Heart right ventricle (tissue), 16 donors: ENCODE results near the gene ARFGAP1. TPM values are rescaled to one million over a fixed set of nuclear protein-coding genes. Genes with fewer than 3 reads are reported as not detected.

Experiments
- ATAC-seq, 8 donors: fragments of 200-7000 bp; cut with Tn5 transposase; one replicate each; pipeline ENCODE4 v1.9.1; 2020; ENCODE audit warnings: mild to moderate bottlenecking in 8 of 8, moderate library complexity in 8 of 8, moderate number of reproducible peaks in 1 of 8
- DNase-seq, 2 donors: peaks; one replicate each; pipeline ENCODE4 v3.0.0-alpha.2; 2020
- H3K27ac ChIP-seq, 10 donors: fragments of 200-600 bp; sonication (generic) in 2 of 10; one replicate each; pipeline versions ENCODE4 v1.5.0 to v1.8.0; 2020 to 2022; ENCODE audit warnings: mild to moderate bottlenecking in 3 of 10
- H3K27me3 ChIP-seq, 7 donors: fragments of 200-600 bp; one replicate each; pipeline ENCODE4 v1.8.0; 2021 to 2022; ENCODE audit warnings: mild to moderate bottlenecking in 2 of 7
- H3K36me3 ChIP-seq, 9 donors: fragments of 200-600 bp; sonication (generic) in 1 of 9; one replicate each; pipeline versions ENCODE4 v1.5.0 to v1.8.0; 2020 to 2022; ENCODE audit warnings: mild to moderate bottlenecking in 2 of 9
- H3K4me1 ChIP-seq, 9 donors: fragments of 200-600 bp; sonication (generic) in 1 of 9; one replicate each; pipeline versions ENCODE4 v1.5.0 to v1.8.0; 2020 to 2022; ENCODE audit warnings: mild to moderate bottlenecking in 4 of 9
- H3K4me3 ChIP-seq, 10 donors: fragments of 200-600 bp; sonication (generic) in 2 of 10; one replicate each; pipeline versions ENCODE4 v1.5.0 to v1.8.0; 2020 to 2022; ENCODE audit warnings: mild to moderate bottlenecking in 7 of 10, moderate library complexity in 2 of 10
- H3K9me3 ChIP-seq, 11 donors: fragments of 200-600 bp in 10 of 11; sonication (generic) in 2 of 11; one replicate each; pipeline versions ENCODE4 v1.5.0 to v1.8.0; 2013 to 2022; ENCODE audit warnings: mild to moderate bottlenecking in 2 of 11, control low read depth in 1 of 11, moderate library complexity in 1 of 11
- CTCF ChIP-seq, 9 donors: fragments of 200-600 bp; sonication (generic) in 2 of 9; IDR thresholded peaks; one replicate each; pipeline versions ENCODE4 v1.5.0 to v1.8.0; 2021 to 2022; ENCODE audit warnings: antibody characterized with exemption in 9 of 9, mild to moderate bottlenecking in 5 of 9, moderate library complexity in 1 of 9
- WGBS, 2 donors: extraction: QIAGEN DNeasy Blood & Tissue Kit; methylation state at CpG; one replicate each; pipeline ENCODE4 v1.1.7; 2013; ENCODE audit warnings: inconsistent platforms in 1 of 2; 5-methylcytosine and 5-hydroxymethylcytosine counted together
- intact Hi-C, 10 donors: fragments of 100-400 bp; cut with DNase I; formaldehyde crosslinking; loops; one replicate each; pipeline versions ENCODE4 v1.11.1 to v1.14.2; 2022
- polyA plus RNA-seq, 2 donors: library from polyadenylated mRNA; stranded (reverse); fragments of 200-250 nt; gene quantifications; one replicate each; pipeline ENCODE4 v1.2.3, GENCODE V29; 2013
- total RNA-seq, 10 donors: library from RNA; stranded (reverse); fragmentation: NEBNext Ultra II Directional in 3 of 10; extraction: Animal tissue kit (Norgen Biotek cat#: 25700) in 3 of 10; gene quantifications; one replicate each; pipeline versions ENCODE4 v1.2.1 to v1.2.4, GENCODE V29; 2021 to 2023
- donor health status: Arrhythmogenic right ventricular cardiomyopathy.
- donor health status: ischemic (EF 13 %, LVEDD 7.1; RV severe dilation, severe dysfunction).
- donor health status: healthy with polysubstance abuse.
- donor health status: DM: no; HTN: yes; CAD: no.
- donor health status: DM: no; HTN: no; CAD: no.
- donor health status: ischemic (EF 25% LVEDD 6.9; RV normal size, moderate dysfunction).
- donor health status: ischemic (EF 25% LVEDD 5.7; RV mildly dilated, moderate dysfunction).
- donor health status: healthy.
- donor health status: DM: yes; HTN: yes; CAD: no.
- donor health status: Ischemic cardiomyopathy.
- donor health status: ischemic (EF 35%, LVEDD 5.7; RV mildly dilated, moderate dysfunction).
- donor health status: nonischemic (EF 11% LVEDD 7.7; RV severe dilation, severe dysfunction).
- donor health status: DM: yes; HTN: yes; CAD: no.
- donor health status: PGD.
- donor health status: ischemic (EF 29% LVEDD 5.4; RV normal size, mild dysfunction).
- donor health status: nonischemic (EF 23%, LVEDD 6.1; RV moderate dilation, normal function).

Gene ARFGAP1
- total and polyA plus RNA-seq, 12 donors = 20.4 to 72.6 (median 32.3) TPM

GRCh38 chr20:63314566-63315239 is 42.1 kb downstream of the ARFGAP1 start:
- peak in 1 of 2 donors; percentile 6 for DNase-seq
- Histone ChIP-seq H3K27ac (no peak overlapping the region), H3K27me3 (peaks cover 0 to 15% (median 2%) of the 10 kb centered on the region in 7 donors), H3K4me1 (peaks cover 0 to 13% (median 1%) of the 10 kb centered on the region in 9 donors), H3K36me3 (no peaks in the 10 kb centered on the region), H3K9me3 (no peaks in the 10 kb centered on the region), H3K4me3 (no peak overlapping the region)
- intact Hi-C loops = no loop called here
- ATAC-seq = no peak
- 83 to 87% methylated on average over 21 of the region's 21 CpGs for WGBS, 2 donors
- TF ChIP-seq CTCF (IDR thresholded peaks at IDR 0.05) = no peak

- Histone ChIP-seq H3K27ac (no peak overlapping the region), H3K9me3 (no peaks in the 10 kb centered on the region), H3K4me1 (peaks cover 0 to 12% (median 0%) of the 10 kb centered on the region in 9 donors), H3K27me3 (peaks cover 0 to 14% (median 3%) of the 10 kb centered on the region in 7 donors), H3K36me3 (no peaks in the 10 kb centered on the region), H3K4me3 (no peak overlapping the region)
- DNase-seq (peak in 1 of 2 donors; percentile 9), ATAC-seq (no peak)
- intact Hi-C loops = no loop called here
- TF ChIP-seq CTCF (IDR thresholded peaks at IDR 0.05) = no peak
- WGBS, 2 donors = 57 to 64% methylated on average over 15 of the region's 15 CpGs
Observed at GRCh38 chr20:63315240-63315689, 42.7 kb downstream of the ARFGAP1 start.

GRCh38 chr20:63315731-63316491 is 43.3 kb downstream of the ARFGAP1 start:
- Histone ChIP-seq H3K4me3 (no peak overlapping the region), H3K27me3 (peaks cover 0 to 14% (median 5%) of the 10 kb centered on the region in 7 donors), H3K9me3 (no peaks in the 10 kb centered on the region), H3K27ac (no peak overlapping the region), H3K36me3 (no peaks in the 10 kb centered on the region), H3K4me1 (peaks cover 0 to 16% (median 0%) of the 10 kb centered on the region in 9 donors)
- 74 to 77% methylated on average over 23 to 31 of the region's 31 CpGs for WGBS, 2 donors
- ATAC-seq (no peak), DNase-seq (no peak)
- no peak for TF ChIP-seq CTCF (IDR thresholded peaks at IDR 0.05)
- intact Hi-C loops = no loop called here

- H3K36me3 ChIP-seq = no peaks in the 10 kb centered on the region
- 83% methylated on average over 14 of the region's 14 CpGs for WGBS, 2 donors
- DNase-seq (no peak), ATAC-seq (no peak)
- no peak for TF ChIP-seq CTCF (IDR thresholded peaks at IDR 0.05)
- intact Hi-C loops = no loop called here
- H3K9me3 ChIP-seq = no peaks in the 10 kb centered on the region
- H3K4me3 ChIP-seq = no peak overlapping the region
- peaks cover 0 to 22% (median 0%) of the 10 kb centered on the region in 9 donors for H3K4me1 ChIP-seq
- peaks cover 0 to 20% (median 5%) of the 10 kb centered on the region in 7 donors for H3K27me3 ChIP-seq
- H3K27ac ChIP-seq = no peak overlapping the region
Observed at GRCh38 chr20:63316502-63316921, 43.9 kb downstream of the ARFGAP1 start.
